ENCODE results near the gene IFNA17. TPM values are rescaled to one million over a fixed set of nuclear protein-coding genes. Genes with fewer than 3 reads are reported as not detected.
A peak's percentile ranks its signal among the peaks of the same experiment; 100 is the strongest.
"Not testable (repeated sequence)": the region's sequence is repeated elsewhere in the genome, so short reads cannot be mapped to it uniquely, and the experiment has no call there.

Gene IFNA17
- total and polyA plus RNA-seq, 7 experiments from 2014 or later, result not detected

- H3K4me3 Mint-ChIP-seq; H3K4me1 ChIP-seq (ENCODE audit: control insufficient read depth in 2 of 2, insufficient read depth in 2 of 2, low read length in 2 of 2); H3K27ac Mint-ChIP-seq; H3K27me3 ChIP-seq (ENCODE audit: control insufficient read depth in 2 of 2, insufficient read depth in 2 of 2, low read length in 2 of 2); POLR2A ChIA-PET; H3K36me3 ChIP-seq (ENCODE audit: control insufficient read depth in 2 of 3, insufficient read depth in 3 of 3, low read length in 3 of 3); H3K36me3 Mint-ChIP-seq; H3K27ac ChIP-seq (ENCODE audit: low read depth, low read length); DNase-seq; intact Hi-C loops (cut with micrococcal nuclease); ATAC-seq; H3K4me3 ChIP-seq (ENCODE audit: low read length); H3K4me1 Mint-ChIP-seq; H3K9me3 Mint-ChIP-seq; H3K9me3 ChIP-seq (ENCODE audit: control insufficient read depth in 2 of 3, low read length in 3 of 3): not testable (repeated sequence)
- CTCF ChIA-PET, result interaction anchor here (0.7 kb wide), 1 partner anchor 41 kb away, joined by 3 read pairs; no protein-coding TSS in a partner anchor
- peaks cover 4 to 22% (median 10%) of the 10 kb centered on the region in 5 donors for H3K27me3 Mint-ChIP-seq
Observed at GRCh38 chr9:21210782-21211181, 17.2 kb downstream of the IFNA17 start.

GRCh38 chr9:21210311-21210710 is 17.7 kb downstream of the IFNA17 start:
- DNase-seq, result no peak
- H3K4me3 ChIP-seq (ENCODE audit: low read length), result no peak overlapping the region
- H3K27ac ChIP-seq (ENCODE audit: low read depth, low read length), result no peak overlapping the region
- Mint-ChIP-seq H3K4me1 (peaks cover 0 to 5% (median 3%) of the 10 kb centered on the region in 7 donors), H3K9me3 (peaks cover 0 to 4% (median 0%) of the 10 kb centered on the region in 11 donors), H3K27me3 (peaks cover 5 to 22% (median 6%) of the 10 kb centered on the region in 5 donors), H3K36me3 (no peaks in the 10 kb centered on the region), H3K4me3 (no peak overlapping the region), H3K27ac (no peak overlapping the region)
- ATAC-seq, result no peak
- ChIA-PET POLR2A (no interaction called here), CTCF (interaction anchor here (0.7 kb wide), 1 partner anchor 42 kb away, joined by 3 read pairs; no protein-coding TSS in a partner anchor)
- no peaks in the 10 kb centered on the region for H3K4me1 ChIP-seq (ENCODE audit: control insufficient read depth in 2 of 2, insufficient read depth in 2 of 2, low read length in 2 of 2)
- no peaks in the 10 kb centered on the region for H3K9me3 ChIP-seq (ENCODE audit: control insufficient read depth in 2 of 3, low read length in 3 of 3)
- H3K36me3 ChIP-seq (ENCODE audit: control insufficient read depth in 2 of 3, insufficient read depth in 3 of 3, low read length in 3 of 3), result no peaks in the 10 kb centered on the region
- H3K27me3 ChIP-seq (ENCODE audit: control insufficient read depth in 2 of 2, insufficient read depth in 2 of 2, low read length in 2 of 2), result no peaks in the 10 kb centered on the region
- intact Hi-C loops (cut with micrococcal nuclease), result no loop called here

- DNase-seq; H3K27me3 ChIP-seq (ENCODE audit: control insufficient read depth in 2 of 2, insufficient read depth in 2 of 2, low read length in 2 of 2); H3K9me3 ChIP-seq (ENCODE audit: control insufficient read depth in 2 of 3, low read length in 3 of 3); intact Hi-C loops (cut with micrococcal nuclease); H3K4me3 ChIP-seq (ENCODE audit: low read length); H3K9me3 Mint-ChIP-seq; H3K4me1 Mint-ChIP-seq; H3K27ac ChIP-seq (ENCODE audit: low read depth, low read length); CTCF ChIA-PET; H3K4me3 Mint-ChIP-seq; ATAC-seq; H3K4me1 ChIP-seq (ENCODE audit: control insufficient read depth in 2 of 2, insufficient read depth in 2 of 2, low read length in 2 of 2); H3K27ac Mint-ChIP-seq; H3K36me3 Mint-ChIP-seq; POLR2A ChIA-PET; H3K36me3 ChIP-seq (ENCODE audit: control insufficient read depth in 2 of 3, insufficient read depth in 3 of 3, low read length in 3 of 3): not testable (repeated sequence)
- peaks cover 4 to 27% (median 10%) of the 10 kb centered on the region in 5 donors for H3K27me3 Mint-ChIP-seq
Observed at GRCh38 chr9:21207043-21207442, 21.0 kb downstream of the IFNA17 start, which contains the start of gene IFNA10. Gene IFNA10, minus strand, starts transcription at chr9:21207143. Its CDS starts 46 bp downstream, at chr9:21207097.

GRCh38 chr9:21205204-21205603 is 22.8 kb downstream of the IFNA17 start:
- peaks cover 0 to 6% (median 0%) of the 10 kb centered on the region in 11 donors for H3K9me3 Mint-ChIP-seq
- Histone ChIP-seq H3K36me3 (ENCODE audit: control insufficient read depth in 2 of 3, insufficient read depth in 3 of 3, low read length in 3 of 3) (no peaks in the 10 kb centered on the region), H3K27ac (ENCODE audit: low read depth, low read length) (no peak overlapping the region), H3K9me3 (ENCODE audit: control insufficient read depth in 2 of 3, low read length in 3 of 3) (no peaks in the 10 kb centered on the region), H3K4me3 (ENCODE audit: low read length) (no peak overlapping the region), H3K4me1 (ENCODE audit: control insufficient read depth in 2 of 2, insufficient read depth in 2 of 2, low read length in 2 of 2) (no peaks in the 10 kb centered on the region), H3K27me3 (ENCODE audit: control insufficient read depth in 2 of 2, insufficient read depth in 2 of 2, low read length in 2 of 2) (peaks cover 0 to 3% of the 10 kb centered on the region in 2 donors)
- no peak overlapping the region for H3K27ac Mint-ChIP-seq
- ATAC-seq (no peak), DNase-seq (no peak)
- H3K36me3 Mint-ChIP-seq, result no peaks in the 10 kb centered on the region
- ChIA-PET POLR2A (no interaction called here), CTCF (no interaction called here)
- no peak overlapping the region for H3K4me3 Mint-ChIP-seq
- H3K27me3 Mint-ChIP-seq, result peaks cover 12 to 36% (median 18%) of the 10 kb centered on the region in 5 donors
- no peaks in the 10 kb centered on the region for H3K4me1 Mint-ChIP-seq
- intact Hi-C loops (cut with micrococcal nuclease), result no loop called here

- H3K27ac ChIP-seq (ENCODE audit: low read depth, low read length); CTCF ChIA-PET; H3K36me3 ChIP-seq (ENCODE audit: control insufficient read depth in 2 of 3, insufficient read depth in 3 of 3, low read length in 3 of 3); H3K4me1 Mint-ChIP-seq; DNase-seq; H3K4me3 ChIP-seq (ENCODE audit: low read length); POLR2A ChIA-PET; ATAC-seq; H3K4me1 ChIP-seq (ENCODE audit: control insufficient read depth in 2 of 2, insufficient read depth in 2 of 2, low read length in 2 of 2); H3K27ac Mint-ChIP-seq; H3K9me3 ChIP-seq (ENCODE audit: control insufficient read depth in 2 of 3, low read length in 3 of 3); H3K36me3 Mint-ChIP-seq; H3K9me3 Mint-ChIP-seq; intact Hi-C loops (cut with micrococcal nuclease); H3K27me3 ChIP-seq (ENCODE audit: control insufficient read depth in 2 of 2, insufficient read depth in 2 of 2, low read length in 2 of 2); H3K4me3 Mint-ChIP-seq: not testable (repeated sequence)
- peaks cover 12 to 37% (median 18%) of the 10 kb centered on the region in 5 donors for H3K27me3 Mint-ChIP-seq
Observed at GRCh38 chr9:21202105-21202504, 25.9 kb downstream of the IFNA17 start, which contains the start of gene IFNA7. Gene IFNA7, minus strand, starts transcription at chr9:21202205. Its CDS starts 40 bp downstream, at chr9:21202165.

- POLR2A ChIA-PET, result interaction anchor here (0.6 kb wide), 1 partner anchor 140 kb away, joined by 3 read pairs; the partner anchor contains the start of gene KLHL9
- not testable (repeated sequence) for H3K36me3 Mint-ChIP-seq
- peak overlapping the region in 1 of 9 donors; percentile 51 for H3K27ac Mint-ChIP-seq
Observed at GRCh38 chr9:21194867-21195776, 32.9 kb downstream of the IFNA17 start.

More at GRCh38 chr9:21194867-21195776, 32.9 kb downstream of the IFNA17 start:
- intact Hi-C loops (cut with micrococcal nuclease), result loop anchor here (1.0 to 5.0 kb wide), 5 partner anchors 132 to 594 kb away; no protein-coding TSS in a partner anchor
- not testable (repeated sequence) for H3K4me1 Mint-ChIP-seq; H3K9me3 Mint-ChIP-seq; H3K27me3 ChIP-seq (ENCODE audit: control insufficient read depth in 2 of 2, insufficient read depth in 2 of 2, low read length in 2 of 2); H3K4me3 ChIP-seq (ENCODE audit: low read length); H3K9me3 ChIP-seq (ENCODE audit: control insufficient read depth in 2 of 3, low read length in 3 of 3); H3K27ac ChIP-seq (ENCODE audit: low read depth, low read length); H3K4me1 ChIP-seq (ENCODE audit: control insufficient read depth in 2 of 2, insufficient read depth in 2 of 2, low read length in 2 of 2); H3K36me3 ChIP-seq (ENCODE audit: control insufficient read depth in 2 of 3, insufficient read depth in 3 of 3, low read length in 3 of 3)
- peaks cover 0 to 22% (median 5%) of the 10 kb centered on the region in 5 donors for H3K27me3 Mint-ChIP-seq
- CTCF ChIA-PET, result interaction anchor here (0.6 to 1.5 kb wide), 3 partner anchors 12 to 266 kb away, joined by 3 to 4 read pairs (median 3); no protein-coding TSS in a partner anchor
- DNase-seq (peak in 7 of 9 donors; percentile 28 to 58 (median 48)), ATAC-seq (peak; percentile 89)
- peak overlapping the region; percentile 34 to 74 (median 58) for H3K4me3 Mint-ChIP-seq
